AG04449 (cell line): ENCODE data around the gene NCOA1.

Experiments
- CTCF ChIA-PET: fragments of 350-600 bp; formaldehyde crosslinking; extraction: SDS; loops from one replicate; lab custom pipeline; 2021; ENCODE audit warnings: antibody characterized with exemption; lab: Yijun Ruan, JAX
- POLR2A ChIA-PET: fragments of 400-600, 350-600 bp; formaldehyde crosslinking; extraction: SDS; loops from one replicate; lab custom pipeline; 2020; ENCODE audit warnings: antibody characterized with exemption, inconsistent platforms; lab: Yijun Ruan, JAX
- DNase-seq: peaks from one replicate; pipeline ENCODE4 v3.0.0-alpha.2; 2010; ENCODE audit warnings: low read depth, low spot score
- H3K4me3 ChIP-seq: 2 replicates; pipeline ENCODE4 v1.5.1; 2011; ENCODE audit warnings: low read depth, mild to moderate bottlenecking, control low read depth, low read length
- TF ChIP-seq, protein P1 (sequence below): IDR thresholded peaks from one replicate; pipeline ENCODE4 v1.5.1; 2011; ENCODE audit warnings: mild to moderate bottlenecking, moderate library complexity, low read length, control low read depth, inconsistent platforms; ENCODE audit not compliant: insufficient read depth; ENCODE audit errors: missing control alignments

Gene NCOA1

GRCh38 chr2:24490690-24491541 lies at the start of gene NCOA1:
TSS of gene NCOA1 (plus strand) at chr2:24491254. CDS start at chr2:24658678, 167,424 bp downstream.
- H3K4me3 ChIP-seq: peak within 1 kb of the TSS; percentile 90
- DNase-seq: no peak
- TF ChIP-seq, protein P1, sequence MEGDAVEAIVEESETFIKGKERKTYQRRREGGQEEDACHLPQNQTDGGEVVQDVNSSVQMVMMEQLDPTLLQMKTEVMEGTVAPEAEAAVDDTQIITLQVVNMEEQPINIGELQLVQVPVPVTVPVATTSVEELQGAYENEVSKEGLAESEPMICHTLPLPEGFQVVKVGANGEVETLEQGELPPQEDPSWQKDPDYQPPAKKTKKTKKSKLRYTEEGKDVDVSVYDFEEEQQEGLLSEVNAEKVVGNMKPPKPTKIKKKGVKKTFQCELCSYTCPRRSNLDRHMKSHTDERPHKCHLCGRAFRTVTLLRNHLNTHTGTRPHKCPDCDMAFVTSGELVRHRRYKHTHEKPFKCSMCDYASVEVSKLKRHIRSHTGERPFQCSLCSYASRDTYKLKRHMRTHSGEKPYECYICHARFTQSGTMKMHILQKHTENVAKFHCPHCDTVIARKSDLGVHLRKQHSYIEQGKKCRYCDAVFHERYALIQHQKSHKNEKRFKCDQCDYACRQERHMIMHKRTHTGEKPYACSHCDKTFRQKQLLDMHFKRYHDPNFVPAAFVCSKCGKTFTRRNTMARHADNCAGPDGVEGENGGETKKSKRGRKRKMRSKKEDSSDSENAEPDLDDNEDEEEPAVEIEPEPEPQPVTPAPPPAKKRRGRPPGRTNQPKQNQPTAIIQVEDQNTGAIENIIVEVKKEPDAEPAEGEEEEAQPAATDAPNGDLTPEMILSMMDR: peak; percentile 13
- POLR2A ChIA-PET: interaction anchor here (1.5 kb wide), 1 partner anchor 37 kb away, joined by 3 read pairs; no protein-coding TSS in a partner anchor
- CTCF ChIA-PET: interaction anchor here (0.8 to 1.3 kb wide), 3 partner anchors 23 to 80 kb away, joined by 3 to 6 read pairs (median 4); no protein-coding TSS in a partner anchor

- TF ChIP-seq, protein P1: no peak
Observed at GRCh38 chr2:24448797-24449196, 42.3 kb upstream of the NCOA1 start.

GRCh38 chr2:24449344-24449743 lies 41.7 kb upstream of the NCOA1 start:
- ChIA-PET POLR2A (no interaction called here), CTCF (no interaction called here)
- DNase-seq: no peak
- H3K4me3 ChIP-seq: no peak overlapping the region
- TF ChIP-seq, protein P1: no peak

More at GRCh38 chr2:24448797-24449196, 42.3 kb upstream of the NCOA1 start:
- no peak for DNase-seq
- H3K4me3 ChIP-seq: no peak overlapping the region
- CTCF ChIA-PET: no interaction called here
- POLR2A ChIA-PET: no interaction called here

DNA sequence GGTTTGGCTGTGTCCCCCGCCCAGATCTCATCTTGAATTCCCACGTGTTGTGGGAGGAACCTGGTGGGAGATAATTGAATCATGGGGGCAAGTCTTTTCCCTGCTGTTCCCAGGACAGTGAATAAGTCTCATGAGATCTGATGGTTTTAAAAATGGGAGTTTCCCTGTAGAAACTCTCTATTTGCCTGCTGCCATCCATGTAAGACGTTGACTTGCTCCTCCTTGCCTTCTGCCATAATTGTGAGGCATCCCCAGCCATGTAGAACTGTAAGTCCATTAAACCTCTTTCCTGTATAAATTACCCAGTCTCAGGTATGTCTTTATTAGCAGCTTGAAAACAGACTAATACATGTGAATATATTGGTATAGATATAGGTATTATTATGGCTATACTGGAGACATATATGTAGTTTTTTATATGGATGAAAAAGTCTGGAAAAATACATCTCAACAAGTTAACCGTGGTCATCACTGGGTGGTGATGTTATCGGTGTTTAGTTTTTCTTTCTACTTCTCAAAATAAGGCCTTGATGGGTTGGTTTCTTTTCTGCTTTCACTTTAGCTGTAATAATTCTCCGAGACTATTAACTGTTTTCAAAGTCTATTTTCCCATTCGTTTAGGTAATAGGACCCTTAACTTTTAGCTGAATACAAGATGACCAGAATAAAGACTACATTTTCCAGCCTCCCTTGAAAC lies 39.1 kb upstream of the NCOA1 start:
- no peak overlapping the region for H3K4me3 ChIP-seq
- TF ChIP-seq, protein P1: no peak
- DNase-seq: no peak
- ChIA-PET POLR2A (no interaction called here), CTCF (interaction anchor here (1.1 kb wide), 1 partner anchor 17 kb away, joined by 3 read pairs; no protein-coding TSS in a partner anchor)

GRCh38 chr2:24452502-24452885 lies 38.6 kb upstream of the NCOA1 start:
- CTCF ChIA-PET: interaction anchor here (1.1 kb wide), 1 partner anchor 17 kb away, joined by 3 read pairs; no protein-coding TSS in a partner anchor
- POLR2A ChIA-PET: no interaction called here
- TF ChIP-seq, protein P1: no peak
- no peak overlapping the region for H3K4me3 ChIP-seq
- DNase-seq: no peak
